ENCODE results near the gene QRFPR.
"Not testable (repeated sequence)": the region's sequence is repeated elsewhere in the genome, so short reads cannot be mapped to it uniquely, and the experiment has no call there.

QRFPR gene

GRCh38 chr4:121380776-121381462, at the start of gene QRFPR:
Gene QRFPR, minus strand, starts transcription at chr4:121381018. Its CDS starts 371 bp downstream, at chr4:121380647.
- DNase-seq, result no peak

- DNase-seq, result no peak
These were observed 47.9 kb upstream of the QRFPR start for GRCh38 chr4:121428721-121429120.

- no peak for DNase-seq
These were observed 40.8 kb upstream of the QRFPR start for GRCh38 chr4:121421594-121421993.

GRCh38 chr4:121411151-121411744, 30.4 kb upstream of the QRFPR start:
- no peak for DNase-seq

- DNase-seq, result not testable (repeated sequence)
These were observed 27.7 kb upstream of the QRFPR start for GRCh38 chr4:121408567-121408966.

- DNase-seq, result no peak
These were observed 19.8 kb upstream of the QRFPR start for GRCh38 chr4:121400632-121401031.

- no peak for DNase-seq
These were observed 17.3 kb upstream of the QRFPR start for GRCh38 chr4:121397941-121398601.

GRCh38 chr4:121397434-121397833, 16.6 kb upstream of the QRFPR start:
- DNase-seq, result no peak

- DNase-seq, result no peak
These were observed 11.7 kb upstream of the QRFPR start for GRCh38 chr4:121392426-121393086.

GRCh38 chr4:121390335-121390734, 9.5 kb upstream of the QRFPR start:
- no peak for DNase-seq

- DNase-seq, result no peak
These were observed 1.5 kb downstream of the QRFPR start for GRCh38 chr4:121379276-121379675.

- no peak for DNase-seq
These were observed 3.7 kb downstream of the QRFPR start for GRCh38 chr4:121377076-121377475.

- DNase-seq, result no peak
These were observed 4.3 kb downstream of the QRFPR start for GRCh38 chr4:121376556-121376955.

GRCh38 chr4:121376097-121376496, 4.7 kb downstream of the QRFPR start:
- DNase-seq, result no peak

GRCh38 chr4:121375262-121375661, 5.6 kb downstream of the QRFPR start:
- no peak for DNase-seq

- DNase-seq, result no peak
These were observed 7.0 kb downstream of the QRFPR start for GRCh38 chr4:121373841-121374240.

GRCh38 chr4:121370729-121371325, 10.0 kb downstream of the QRFPR start:
- DNase-seq, result no peak

- no peak for DNase-seq
These were observed 20.3 kb downstream of the QRFPR start for GRCh38 chr4:121360495-121360894.

GRCh38 chr4:121358473-121358872, 22.3 kb downstream of the QRFPR start:
- no peak for DNase-seq

GRCh38 chr4:121353213-121353612, 27.6 kb downstream of the QRFPR start:
- DNase-seq, result no peak

- no peak for DNase-seq
These were observed 36.7 kb downstream of the QRFPR start for GRCh38 chr4:121344098-121344497.

- DNase-seq, result no peak
These were observed 40.6 kb downstream of the QRFPR start for GRCh38 chr4:121340247-121340646.

GRCh38 chr4:121339824-121340223, 41.0 kb downstream of the QRFPR start:
- no peak for DNase-seq
